Measurements from ENCODE around the gene ALPK1.

ALPK1 gene

DNA sequence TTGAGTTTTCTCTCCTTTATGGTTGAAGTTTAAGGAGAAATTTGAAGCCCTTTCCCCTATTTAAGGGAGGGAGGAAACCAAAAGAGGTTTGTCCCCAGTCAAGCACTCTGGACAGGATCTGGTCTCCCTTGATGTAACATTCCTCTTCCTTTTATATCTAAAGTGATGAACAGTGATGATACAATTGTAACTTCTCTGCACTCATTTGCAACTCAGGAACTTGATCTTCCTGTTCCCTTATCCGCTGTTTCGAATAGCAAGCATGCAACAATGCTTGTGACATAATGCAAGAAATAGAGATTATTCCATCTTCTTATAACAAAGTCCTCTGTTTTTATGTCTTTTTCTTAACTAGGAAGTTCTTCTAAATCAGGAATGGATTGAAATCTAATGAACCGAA is 18.3 kb downstream of the ALPK1 start (continued):
- TF ChIP-seq, protein P1, sequence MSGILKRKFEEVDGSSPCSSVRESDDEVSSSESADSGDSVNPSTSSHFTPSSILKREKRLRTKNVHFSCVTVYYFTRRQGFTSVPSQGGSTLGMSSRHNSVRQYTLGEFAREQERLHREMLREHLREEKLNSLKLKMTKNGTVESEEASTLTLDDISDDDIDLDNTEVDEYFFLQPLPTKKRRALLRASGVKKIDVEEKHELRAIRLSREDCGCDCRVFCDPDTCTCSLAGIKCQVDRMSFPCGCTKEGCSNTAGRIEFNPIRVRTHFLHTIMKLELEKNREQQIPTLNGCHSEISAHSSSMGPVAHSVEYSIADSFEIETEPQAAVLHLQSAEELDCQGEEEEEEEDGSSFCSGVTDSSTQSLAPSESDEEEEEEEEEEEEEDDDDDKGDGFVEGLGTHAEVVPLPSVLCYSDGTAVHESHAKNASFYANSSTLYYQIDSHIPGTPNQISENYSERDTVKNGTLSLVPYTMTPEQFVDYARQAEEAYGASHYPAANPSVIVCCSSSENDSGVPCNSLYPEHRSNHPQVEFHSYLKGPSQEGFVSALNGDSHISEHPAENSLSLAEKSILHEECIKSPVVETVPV (CRISPR knock-in tag; IDR thresholded peaks at IDR 0.05), result no peak
- TF ChIP-seq ESRRG (CRISPR knock-in tag; IDR thresholded peaks at IDR 0.05), result no peak
- TF ChIP-seq, protein P2, sequence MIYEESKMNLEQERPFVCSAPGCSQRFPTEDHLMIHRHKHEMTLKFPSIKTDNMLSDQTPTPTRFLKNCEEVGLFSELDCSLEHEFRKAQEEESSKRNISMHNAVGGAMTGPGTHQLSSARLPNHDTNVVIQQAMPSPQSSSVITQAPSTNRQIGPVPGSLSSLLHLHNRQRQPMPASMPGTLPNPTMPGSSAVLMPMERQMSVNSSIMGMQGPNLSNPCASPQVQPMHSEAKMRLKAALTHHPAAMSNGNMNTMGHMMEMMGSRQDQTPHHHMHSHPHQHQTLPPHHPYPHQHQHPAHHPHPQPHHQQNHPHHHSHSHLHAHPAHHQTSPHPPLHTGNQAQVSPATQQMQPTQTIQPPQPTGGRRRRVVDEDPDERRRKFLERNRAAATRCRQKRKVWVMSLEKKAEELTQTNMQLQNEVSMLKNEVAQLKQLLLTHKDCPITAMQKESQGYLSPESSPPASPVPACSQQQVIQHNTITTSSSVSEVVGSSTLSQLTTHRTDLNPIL (CRISPR knock-in tag; IDR thresholded peaks at IDR 0.05; ENCODE audit: low read depth), result no peak
- no peak for TF ChIP-seq RARB (CRISPR knock-in tag; IDR thresholded peaks at IDR 0.05)
- no peak for TF ChIP-seq OSR1 (CRISPR knock-in tag; IDR thresholded peaks at IDR 0.05)

DNA sequence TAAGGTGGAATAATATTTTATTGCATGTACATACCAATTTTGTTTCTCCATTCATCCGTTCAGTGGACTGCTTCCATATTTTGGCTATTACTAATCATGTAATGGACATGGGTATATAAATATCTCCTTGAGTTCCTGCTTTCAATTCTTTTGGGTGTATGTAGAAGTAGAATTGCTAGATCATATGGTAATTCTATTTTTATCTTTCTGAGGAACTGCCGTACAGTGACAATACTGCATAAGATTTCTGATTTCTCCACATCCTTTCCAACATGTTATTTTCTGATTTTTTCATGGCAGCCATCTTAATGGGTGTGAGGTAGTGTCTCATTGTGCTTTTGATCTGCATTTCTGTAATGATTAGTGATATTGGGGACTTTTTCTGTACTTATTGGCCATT is 19.2 kb downstream of the ALPK1 start:
- no peak for ATAC-seq
- TF ChIP-seq ARNTL (CRISPR knock-in tag; IDR thresholded peaks at IDR 0.05; ENCODE audit: borderline replicate concordance, low read depth) (no peak), ISL1 (CRISPR knock-in tag; IDR thresholded peaks at IDR 0.05) (no peak)
- TF ChIP-seq, protein P3, sequence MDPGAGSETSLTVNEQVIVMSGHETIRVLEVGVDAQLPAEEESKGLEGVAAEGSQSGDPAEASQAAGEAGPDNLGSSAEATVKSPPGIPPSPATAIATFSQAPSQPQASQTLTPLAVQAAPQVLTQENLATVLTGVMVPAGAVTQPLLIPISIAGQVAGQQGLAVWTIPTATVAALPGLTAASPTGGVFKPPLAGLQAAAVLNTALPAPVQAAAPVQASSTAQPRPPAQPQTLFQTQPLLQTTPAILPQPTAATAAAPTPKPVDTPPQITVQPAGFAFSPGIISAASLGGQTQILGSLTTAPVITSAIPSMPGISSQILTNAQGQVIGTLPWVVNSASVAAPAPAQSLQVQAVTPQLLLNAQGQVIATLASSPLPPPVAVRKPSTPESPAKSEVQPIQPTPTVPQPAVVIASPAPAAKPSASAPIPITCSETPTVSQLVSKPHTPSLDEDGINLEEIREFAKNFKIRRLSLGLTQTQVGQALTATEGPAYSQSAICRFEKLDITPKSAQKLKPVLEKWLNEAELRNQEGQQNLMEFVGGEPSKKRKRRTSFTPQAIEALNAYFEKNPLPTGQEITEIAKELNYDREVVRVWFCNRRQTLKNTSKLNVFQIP (CRISPR knock-in tag; IDR thresholded peaks at IDR 0.05; ENCODE audit: borderline replicate concordance, low read depth), result no peak
- TF ChIP-seq, protein P2 (CRISPR knock-in tag; IDR thresholded peaks at IDR 0.05; ENCODE audit: low read depth), result no peak

DNA sequence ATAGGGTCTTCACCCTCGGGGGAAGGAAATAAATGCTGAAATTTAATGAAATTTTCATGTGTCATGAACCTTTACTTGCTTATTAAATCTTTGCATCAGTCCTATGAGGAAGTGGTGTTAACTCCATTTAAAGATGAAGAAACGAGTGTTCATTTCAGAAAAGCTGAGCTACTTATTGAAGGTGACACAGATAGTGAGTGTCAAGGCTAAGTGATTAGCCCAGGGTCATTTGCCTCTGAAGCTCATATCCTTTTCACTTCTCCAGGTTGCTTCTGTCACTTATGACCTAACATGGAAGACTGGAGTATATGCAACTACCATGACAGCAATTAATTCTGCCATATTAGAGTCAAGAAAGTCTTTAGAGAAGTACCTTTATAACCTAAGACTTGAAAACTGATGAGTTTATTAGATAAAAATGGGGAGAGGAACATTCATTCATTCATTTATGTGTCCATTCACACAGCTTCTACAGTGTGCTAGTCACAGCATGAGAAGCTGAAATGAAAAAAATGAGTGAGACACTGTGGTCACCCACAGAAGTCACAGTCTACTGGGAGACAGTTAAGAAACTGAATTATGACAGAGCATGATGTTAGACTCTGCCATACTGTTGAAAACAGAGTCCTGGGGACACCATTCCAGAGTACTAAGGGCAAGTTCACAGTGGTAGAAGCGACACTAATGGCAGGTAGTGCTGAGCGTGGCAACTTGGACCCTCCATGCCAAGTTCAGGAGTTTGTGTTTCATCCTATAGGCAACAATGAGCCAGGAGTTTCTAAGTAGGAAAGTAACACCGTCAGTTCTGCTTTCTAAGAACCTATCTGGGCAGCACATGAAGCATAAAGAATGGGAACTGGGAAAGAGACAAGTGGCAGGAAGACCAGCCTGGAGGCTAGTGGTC is 21.3 kb downstream of the ALPK1 start:
- no peak for TF ChIP-seq ESRRG (CRISPR knock-in tag; IDR thresholded peaks at IDR 0.05)
- TF ChIP-seq ZFP30 (CRISPR knock-in tag; IDR thresholded peaks at IDR 0.05), result no peak
- no peak for TF ChIP-seq TCF4 (CRISPR knock-in tag; IDR thresholded peaks at IDR 0.05; ENCODE audit: borderline replicate concordance)
- no peak for TF ChIP-seq ARNTL (CRISPR knock-in tag; IDR thresholded peaks at IDR 0.05; ENCODE audit: borderline replicate concordance, low read depth)
- no peak for TF ChIP-seq ZNF565 (CRISPR knock-in tag; conservative IDR thresholded peaks at IDR 0.05; ENCODE audit: low read depth)
- TF ChIP-seq, protein P4, sequence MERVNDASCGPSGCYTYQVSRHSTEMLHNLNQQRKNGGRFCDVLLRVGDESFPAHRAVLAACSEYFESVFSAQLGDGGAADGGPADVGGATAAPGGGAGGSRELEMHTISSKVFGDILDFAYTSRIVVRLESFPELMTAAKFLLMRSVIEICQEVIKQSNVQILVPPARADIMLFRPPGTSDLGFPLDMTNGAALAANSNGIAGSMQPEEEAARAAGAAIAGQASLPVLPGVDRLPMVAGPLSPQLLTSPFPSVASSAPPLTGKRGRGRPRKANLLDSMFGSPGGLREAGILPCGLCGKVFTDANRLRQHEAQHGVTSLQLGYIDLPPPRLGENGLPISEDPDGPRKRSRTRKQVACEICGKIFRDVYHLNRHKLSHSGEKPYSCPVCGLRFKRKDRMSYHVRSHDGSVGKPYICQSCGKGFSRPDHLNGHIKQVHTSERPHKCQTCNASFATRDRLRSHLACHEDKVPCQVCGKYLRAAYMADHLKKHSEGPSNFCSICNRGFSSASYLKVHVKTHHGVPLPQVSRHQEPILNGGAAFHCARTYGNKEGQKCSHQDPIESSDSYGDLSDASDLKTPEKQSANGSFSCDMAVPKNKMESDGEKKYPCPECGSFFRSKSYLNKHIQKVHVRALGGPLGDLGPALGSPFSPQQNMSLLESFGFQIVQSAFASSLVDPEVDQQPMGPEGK (CRISPR knock-in tag; IDR thresholded peaks at IDR 0.05; ENCODE audit: borderline replicate concordance), result no peak
- TF ChIP-seq, protein P3 (CRISPR knock-in tag; IDR thresholded peaks at IDR 0.05; ENCODE audit: borderline replicate concordance, low read depth), result no peak
- no peak for TF ChIP-seq SNAI2 (CRISPR knock-in tag; IDR thresholded peaks at IDR 0.05)
- no peak for TF ChIP-seq ZNF70 (CRISPR knock-in tag; IDR thresholded peaks at IDR 0.05)
- TF ChIP-seq CSDC2 (CRISPR knock-in tag; IDR thresholded peaks at IDR 0.05), result no peak
- TF ChIP-seq PPARA (CRISPR knock-in tag; IDR thresholded peaks at IDR 0.05; ENCODE audit: borderline replicate concordance), result no peak
- TF ChIP-seq, protein P2 (CRISPR knock-in tag; IDR thresholded peaks at IDR 0.05; ENCODE audit: low read depth), result no peak
- no peak for TF ChIP-seq RARB (CRISPR knock-in tag; IDR thresholded peaks at IDR 0.05)
- no peak for TF ChIP-seq OSR1 (CRISPR knock-in tag; IDR thresholded peaks at IDR 0.05)
- TF ChIP-seq ISL1 (CRISPR knock-in tag; IDR thresholded peaks at IDR 0.05), result no peak
- TF ChIP-seq TOX (CRISPR knock-in tag; IDR thresholded peaks at IDR 0.05; ENCODE audit: borderline replicate concordance), result no peak
- TF ChIP-seq ZNF8 (CRISPR knock-in tag; IDR thresholded peaks at IDR 0.05), result no peak
- no peak for ATAC-seq
